ENCODE data around the gene SLC25A29.

- TF ChIP-seq, protein P1, sequence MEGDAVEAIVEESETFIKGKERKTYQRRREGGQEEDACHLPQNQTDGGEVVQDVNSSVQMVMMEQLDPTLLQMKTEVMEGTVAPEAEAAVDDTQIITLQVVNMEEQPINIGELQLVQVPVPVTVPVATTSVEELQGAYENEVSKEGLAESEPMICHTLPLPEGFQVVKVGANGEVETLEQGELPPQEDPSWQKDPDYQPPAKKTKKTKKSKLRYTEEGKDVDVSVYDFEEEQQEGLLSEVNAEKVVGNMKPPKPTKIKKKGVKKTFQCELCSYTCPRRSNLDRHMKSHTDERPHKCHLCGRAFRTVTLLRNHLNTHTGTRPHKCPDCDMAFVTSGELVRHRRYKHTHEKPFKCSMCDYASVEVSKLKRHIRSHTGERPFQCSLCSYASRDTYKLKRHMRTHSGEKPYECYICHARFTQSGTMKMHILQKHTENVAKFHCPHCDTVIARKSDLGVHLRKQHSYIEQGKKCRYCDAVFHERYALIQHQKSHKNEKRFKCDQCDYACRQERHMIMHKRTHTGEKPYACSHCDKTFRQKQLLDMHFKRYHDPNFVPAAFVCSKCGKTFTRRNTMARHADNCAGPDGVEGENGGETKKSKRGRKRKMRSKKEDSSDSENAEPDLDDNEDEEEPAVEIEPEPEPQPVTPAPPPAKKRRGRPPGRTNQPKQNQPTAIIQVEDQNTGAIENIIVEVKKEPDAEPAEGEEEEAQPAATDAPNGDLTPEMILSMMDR (IDR thresholded peaks at IDR 0.05; ENCODE audit: low read depth, low read length), result no peak
- no peak for TF ChIP-seq MAX (IDR thresholded peaks at IDR 0.05; ENCODE audit: low read depth, low read length)
- no peak for TF ChIP-seq POLR2A (IDR thresholded peaks at IDR 0.05; ENCODE audit: extremely low read depth, insufficient read length)
- TF ChIP-seq MYC (IDR thresholded peaks at IDR 0.05; ENCODE audit: low read depth, low read length), result no peak
Observed at GRCh38 chr14:100296106-100296651, 10.1 kb downstream of the SLC25A29 start.
